NCI-H1105 (cell line): Measurements from ENCODE around the gene ZNF511.
"Not testable (repeated sequence)": the region's sequence is repeated elsewhere in the genome, so short reads cannot be mapped to it uniquely, and the experiment has no call there.

Experiments
- DNase-seq: peaks from one replicate; lab custom pipeline; 2025; lab: John Stamatoyannopoulos, UW

Gene ZNF511

GRCh38 chr10:133308421-133309099 is at the start of gene ZNF511, which contains the start of gene TUBGCP2:
ZNF511 (plus strand) TSS chr10:133308914; CDS start chr10:133308944, 30 bp downstream.
TUBGCP2 (minus strand) TSS chr10:133308872; CDS start chr10:133302941, 5,931 bp downstream.
- DNase-seq: no peak

DNA sequence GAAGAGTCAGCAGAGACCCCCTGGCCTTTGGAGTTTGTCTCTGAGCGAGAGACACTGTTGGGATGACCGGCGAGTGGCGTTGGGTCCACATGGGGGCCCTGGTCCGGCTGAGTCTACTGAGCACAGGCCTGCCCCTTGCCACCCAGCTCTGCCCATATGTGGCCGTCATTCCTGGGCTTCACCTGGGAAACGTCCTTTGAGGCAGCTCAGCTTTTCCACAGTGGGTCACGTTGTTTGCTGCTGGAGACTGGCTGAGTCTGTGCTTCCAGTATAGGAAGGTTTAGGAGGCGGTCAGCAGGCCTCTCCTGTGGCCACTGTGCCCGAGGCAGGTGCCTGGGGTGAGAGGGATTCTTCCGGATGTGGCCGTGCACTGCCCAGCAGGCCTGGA is 49.1 kb upstream of the ZNF511 start:
- DNase-seq: no peak

DNA sequence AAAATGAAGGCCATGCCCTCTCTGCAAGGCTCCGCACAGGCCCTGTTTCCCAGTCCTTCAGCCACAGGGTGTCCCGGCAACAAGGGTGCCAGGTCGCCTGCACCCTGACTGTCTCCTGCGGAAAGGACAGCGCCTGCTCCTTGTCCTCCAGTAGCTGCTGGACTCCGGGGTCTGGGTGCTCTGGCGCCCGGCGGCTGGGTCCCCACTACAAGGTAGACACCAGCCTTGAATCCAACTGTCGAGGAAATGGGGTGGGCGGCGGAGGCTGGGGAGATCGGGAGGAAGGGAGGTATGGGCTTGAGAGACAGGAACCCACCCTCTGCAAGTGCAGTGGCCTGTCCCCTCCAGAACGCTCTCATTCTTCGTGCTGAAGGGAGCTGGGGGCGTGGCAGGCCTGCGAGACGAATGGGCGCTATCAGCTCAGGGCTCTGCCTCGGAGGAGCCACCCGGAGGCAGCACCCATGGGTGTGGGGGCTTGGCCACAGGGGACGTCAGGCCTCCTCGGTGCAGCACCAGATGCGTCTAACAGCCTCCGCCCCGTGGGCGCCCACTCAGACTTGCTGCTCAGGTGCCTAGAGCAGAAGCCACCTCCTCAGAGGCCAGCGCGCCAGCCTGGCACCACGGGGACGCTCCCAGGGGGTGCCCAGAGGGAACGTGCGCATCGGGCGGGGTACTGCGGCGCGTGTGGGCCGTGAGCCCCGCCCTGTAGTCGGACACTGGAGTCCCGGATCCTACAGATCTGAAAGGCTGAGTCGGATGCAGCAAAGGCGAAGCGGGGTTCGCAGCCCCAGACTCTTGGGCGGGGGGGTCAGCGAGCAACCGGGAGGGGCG is 47.6 kb upstream of the ZNF511 start:
- DNase-seq: peak; percentile 23

GRCh38 chr10:133261726-133262325 is 46.9 kb upstream of the ZNF511 start:
- peak; percentile 31 for DNase-seq

DNA sequence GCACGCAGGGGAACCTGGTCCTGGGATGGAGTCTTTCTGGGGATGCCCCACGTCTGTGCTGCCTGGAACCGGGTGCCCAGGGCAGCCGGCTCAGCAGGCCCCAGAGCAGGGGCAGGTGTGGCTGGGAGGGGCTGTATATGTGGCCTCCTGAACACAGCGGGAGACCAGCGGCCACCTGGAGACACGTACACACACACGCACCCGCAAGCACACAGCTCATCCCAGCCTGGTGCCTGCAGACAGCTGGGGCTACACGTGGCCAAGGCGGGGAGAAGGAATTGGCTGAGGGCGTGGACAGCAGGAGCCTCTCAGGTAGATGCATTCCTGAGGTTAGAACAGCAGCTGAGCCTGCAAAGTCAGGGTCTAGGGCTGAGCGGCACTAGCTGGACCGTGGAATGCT is 46.0 kb upstream of the ZNF511 start:
- DNase-seq: no peak

DNA sequence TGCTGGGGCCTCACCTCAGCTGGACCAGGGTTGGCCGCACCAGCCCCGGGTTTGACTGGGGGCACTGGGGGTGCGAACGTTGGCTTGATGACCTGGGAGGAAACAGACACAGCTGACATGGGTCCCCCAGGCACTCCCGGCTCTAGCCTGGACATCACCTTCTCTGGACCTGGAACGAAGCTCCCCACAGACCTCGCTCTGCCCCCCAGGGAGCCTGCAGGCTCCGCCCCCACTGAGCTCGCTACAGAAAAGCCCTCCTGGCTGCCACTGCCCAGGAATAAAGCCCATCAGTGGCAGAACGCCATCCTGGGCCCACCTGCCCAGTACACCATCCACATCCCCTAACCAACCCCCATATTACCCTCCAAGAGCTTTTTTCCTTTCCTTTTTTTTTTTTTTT is 45.0 kb upstream of the ZNF511 start:
- no peak for DNase-seq

DNA sequence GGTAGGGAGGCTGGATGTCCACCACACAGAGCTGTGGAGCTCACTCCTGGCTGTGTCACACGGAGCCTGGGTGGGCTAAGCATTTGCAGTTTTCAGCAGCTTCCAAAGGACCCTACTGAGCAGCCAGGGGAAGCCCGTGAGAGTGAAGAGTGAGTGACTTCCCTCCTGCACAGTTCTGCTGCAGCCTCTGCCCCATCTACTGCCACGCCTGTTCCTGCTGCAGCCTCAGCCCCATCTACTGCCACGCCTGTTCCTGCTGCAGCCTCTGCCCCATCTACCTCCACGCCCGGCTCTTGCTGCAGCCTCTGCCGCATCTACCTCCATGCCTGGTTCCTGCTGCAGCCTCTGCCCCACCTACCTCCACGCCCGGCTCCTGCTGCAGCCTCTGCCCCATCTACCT is 44.3 kb upstream of the ZNF511 start:
- no peak for DNase-seq

- DNase-seq: not testable (repeated sequence)
These were observed 43.7 kb upstream of the ZNF511 start for GRCh38 chr10:133265052-133265451.

- DNase-seq: no peak
These were observed 42.5 kb upstream of the ZNF511 start for GRCh38 chr10:133266056-133266795.

- DNase-seq: no peak
These were observed 41.4 kb upstream of the ZNF511 start for GRCh38 chr10:133267293-133267692.

DNA sequence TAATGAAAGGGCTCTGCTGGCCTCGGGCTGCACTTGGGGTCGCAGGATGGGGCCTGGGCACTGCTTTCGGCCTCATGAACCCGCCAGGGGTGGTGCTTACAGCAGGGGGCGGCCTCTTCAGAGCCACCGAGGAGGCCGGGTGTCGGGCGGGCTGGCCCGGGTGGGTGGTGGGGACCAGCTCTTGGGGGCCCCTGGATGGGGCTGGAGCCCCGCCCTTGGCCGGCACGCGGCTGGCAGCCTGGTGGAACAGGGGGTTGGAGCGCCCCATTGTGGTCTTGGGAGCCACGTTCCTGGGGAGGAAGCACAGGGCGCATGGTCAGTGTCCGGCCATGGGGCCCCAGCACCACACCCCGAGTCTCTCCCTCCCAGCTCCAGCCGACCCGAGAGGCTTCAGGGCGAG is 40.9 kb upstream of the ZNF511 start:
- no peak for DNase-seq

DNA sequence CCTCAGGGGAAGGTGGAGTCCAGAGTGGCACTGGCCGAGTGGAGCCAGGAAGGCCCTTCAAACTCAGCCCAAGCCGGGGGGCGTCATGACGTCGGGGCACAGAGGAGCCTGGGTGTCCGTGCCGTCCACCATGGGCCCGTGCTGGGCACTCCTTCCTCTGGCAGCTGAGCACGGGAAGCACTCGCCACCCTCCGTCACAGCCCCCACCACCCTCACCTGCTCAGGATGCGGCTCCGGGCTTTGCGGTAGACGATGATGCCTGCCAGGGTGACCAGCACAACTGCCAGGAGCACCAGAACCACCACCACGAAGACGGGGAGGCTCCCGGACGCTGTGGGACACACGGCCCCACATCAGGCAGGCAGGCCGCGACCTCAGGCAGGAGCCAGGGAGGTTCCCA is 40.2 kb upstream of the ZNF511 start:
- no peak for DNase-seq

GRCh38 chr10:133269367-133269766 is 39.3 kb upstream of the ZNF511 start:
- DNase-seq: no peak

GRCh38 chr10:133270204-133270603 is 38.5 kb upstream of the ZNF511 start:
- no peak for DNase-seq

DNA sequence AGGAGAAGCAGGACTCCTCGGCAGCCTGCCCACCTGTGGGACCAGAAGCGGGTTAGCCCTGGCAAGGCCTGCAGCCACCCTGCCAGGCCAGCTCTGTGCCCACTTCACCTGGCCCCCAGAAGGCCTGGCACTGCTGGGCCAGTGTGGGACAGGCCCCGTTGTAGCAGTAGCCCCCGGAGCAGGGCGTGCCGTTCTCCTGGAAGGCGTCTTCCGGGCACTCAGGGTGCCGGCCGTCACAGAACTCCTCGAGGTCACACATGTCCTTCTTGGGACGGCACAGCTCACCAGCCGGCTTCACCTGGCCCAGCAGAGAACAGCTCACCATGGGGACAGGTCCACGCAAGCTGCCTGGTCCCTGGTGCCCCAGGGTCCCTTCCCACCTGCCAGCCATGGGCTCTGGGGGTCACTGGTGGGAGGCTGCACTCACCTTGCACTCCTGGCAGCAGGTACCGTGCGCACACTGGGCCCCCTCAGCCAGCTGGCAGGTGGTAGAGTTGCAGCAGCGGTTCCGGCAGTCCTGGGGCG is 37.9 kb upstream of the ZNF511 start:
- DNase-seq: no peak

DNA sequence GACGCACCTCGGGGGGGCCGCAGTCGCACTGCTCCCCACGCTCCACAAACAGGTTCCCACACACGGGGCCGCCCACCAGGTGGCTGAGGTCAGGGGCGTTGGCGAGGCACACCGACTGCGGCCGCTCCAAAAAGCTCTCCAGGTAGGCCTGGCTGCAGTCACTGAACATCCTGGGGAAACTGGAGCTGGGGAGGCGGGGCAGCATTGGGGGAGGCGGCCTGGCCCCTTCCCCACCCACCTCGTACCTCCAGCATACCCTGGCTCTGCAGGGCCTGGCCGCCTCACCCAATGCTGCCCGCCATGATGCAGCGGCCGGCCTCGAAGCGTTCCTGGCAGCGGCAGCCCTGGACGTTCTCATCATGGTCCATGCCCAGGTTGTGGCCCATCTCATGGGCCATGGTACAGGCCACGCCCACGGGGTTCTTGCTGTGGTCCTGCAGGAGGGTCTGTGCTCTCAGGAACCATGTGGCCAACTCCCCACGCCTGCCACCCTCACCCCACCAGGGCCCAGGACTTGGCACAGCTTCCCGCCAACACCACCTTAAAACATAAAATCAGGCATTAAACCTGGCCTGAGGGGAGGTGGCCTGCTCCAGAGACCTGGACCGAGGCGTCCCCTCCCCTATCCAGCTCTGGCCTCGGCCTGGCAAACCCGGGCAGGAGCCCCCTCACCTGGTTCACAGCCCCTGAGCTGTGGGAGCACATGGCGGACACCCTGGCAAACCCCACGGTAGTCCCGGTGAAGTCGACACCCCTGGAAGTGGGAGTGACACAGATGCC is 37.0 kb upstream of the ZNF511 start:
- DNase-seq: no peak

DNA sequence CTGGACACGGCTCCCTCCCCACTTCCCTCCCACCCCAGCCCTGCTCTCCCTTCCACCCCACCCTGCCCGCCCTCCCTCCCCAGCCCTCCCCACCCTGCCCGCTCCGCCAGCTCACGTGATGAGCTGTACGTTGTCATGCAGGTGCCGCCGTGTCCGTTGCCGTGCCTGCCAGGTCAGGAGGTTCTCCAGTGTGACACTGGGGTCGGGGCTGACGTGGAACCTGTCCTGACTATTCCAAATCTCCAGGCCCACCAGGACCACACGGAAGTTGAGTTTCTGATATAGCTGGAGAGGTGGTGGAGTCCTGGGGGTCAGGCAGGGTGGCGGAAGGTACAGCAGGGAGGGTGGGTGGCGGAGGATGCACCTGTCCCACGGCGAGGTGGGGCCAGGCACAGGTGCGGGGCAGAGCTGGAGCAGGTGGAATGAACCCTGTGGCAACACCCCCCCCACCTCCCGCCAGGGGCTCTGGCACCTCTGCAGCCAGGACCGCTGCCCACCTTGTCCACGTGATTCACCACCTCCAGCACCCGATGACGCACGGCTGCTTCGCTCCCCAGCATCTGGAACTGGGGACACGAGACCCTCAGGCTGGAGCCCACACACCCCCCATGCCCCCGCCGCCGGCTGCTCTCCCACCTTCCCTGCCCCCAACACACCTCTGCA is 36.3 kb upstream of the ZNF511 start:
- no peak for DNase-seq

DNA sequence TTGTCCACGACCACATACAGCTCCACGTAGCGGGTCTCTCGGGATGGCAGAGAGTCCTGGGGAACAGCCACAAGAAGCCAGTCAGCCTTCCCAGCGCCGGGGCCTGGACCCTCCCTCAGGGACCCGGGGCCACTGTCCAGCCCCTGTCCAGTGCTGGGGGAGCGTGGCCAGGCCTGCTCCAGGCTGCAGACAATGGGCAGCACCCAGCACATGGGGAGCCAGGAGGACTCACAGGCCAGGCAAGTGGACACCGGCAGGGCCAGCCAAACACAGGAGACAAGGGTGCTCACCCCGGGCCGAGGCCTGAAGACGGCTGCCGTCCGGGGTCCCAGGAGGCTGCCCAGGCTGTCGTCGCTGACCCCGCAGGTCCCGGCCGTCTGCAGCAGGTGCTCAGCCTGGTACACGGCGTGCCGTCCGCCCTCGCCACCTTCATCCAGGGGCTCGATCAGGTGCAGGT is 35.7 kb upstream of the ZNF511 start:
- no peak for DNase-seq

DNA sequence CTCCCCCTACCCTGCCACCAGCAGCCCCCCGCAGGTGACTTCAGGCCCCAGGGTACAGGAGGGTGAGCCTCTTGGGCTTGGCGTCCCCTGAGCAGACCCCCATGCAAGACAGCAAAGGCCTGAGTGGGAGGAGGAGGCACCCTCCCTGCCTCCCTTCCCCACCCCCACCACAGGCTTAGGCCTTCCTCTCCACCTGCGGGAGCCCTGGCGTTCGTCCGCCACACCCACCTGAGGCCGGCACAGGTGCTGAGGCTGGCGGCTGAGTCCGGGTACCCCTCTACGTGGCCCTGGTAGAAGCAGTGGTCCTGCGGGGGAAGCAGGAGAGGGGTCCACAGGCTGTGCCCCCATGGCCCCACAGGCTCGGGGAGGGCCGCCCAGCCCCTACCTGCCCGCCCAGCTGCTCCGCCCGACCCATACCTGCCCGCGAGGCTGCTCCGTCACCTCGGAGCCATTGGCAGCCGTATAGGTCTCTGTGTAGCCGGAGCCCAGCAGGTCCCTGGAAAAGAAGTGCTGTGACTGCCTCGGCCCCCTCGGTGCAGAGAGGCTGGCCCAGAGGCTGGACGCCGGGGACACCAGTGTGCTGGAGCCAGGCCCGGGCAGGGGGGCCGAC is 35.1 kb upstream of the ZNF511 start:
- no peak for DNase-seq
